MG63 (cell line): ENCODE results near the gene DDX60. TPM values are rescaled to one million over a fixed set of nuclear protein-coding genes. Genes with fewer than 3 reads are reported as not detected.
"Not testable (repeated sequence)": the region's sequence is repeated elsewhere in the genome, so short reads cannot be mapped to it uniquely, and the experiment has no call there.

Experiments used
- DNase-seq: peaks from one replicate; pipeline ENCODE4 v3.0.0-alpha.2; 2020
- H3K27me3 ChIP-seq: fragments of 250-450 bp; sonication (Bioruptor Pico); 2 replicates; pipeline ENCODE4 v1.5.1; 2020; ENCODE audit warnings: mild to moderate bottlenecking, moderate library complexity
- H3K36me3 ChIP-seq: fragments of 250-450 bp; sonication (Bioruptor Pico); 2 replicates; pipeline ENCODE4 v1.5.1; 2020; ENCODE audit warnings: mild to moderate bottlenecking, moderate library complexity
- H3K4me3 ChIP-seq: fragments of 250-450 bp; sonication (Bioruptor Pico); 2 replicates; pipeline ENCODE4 v1.5.1; 2020; ENCODE audit warnings: mild to moderate bottlenecking, moderate library complexity
- H3K9me3 ChIP-seq: fragments of 250-450 bp; sonication (Bioruptor Pico); 2 replicates; pipeline ENCODE4 v1.5.1; 2020; ENCODE audit warnings: mild to moderate bottlenecking, moderate library complexity
- total RNA-seq: library from RNA; depleted of rRNA; stranded (reverse); fragments of >200 nt; shearing (Covaris generic); gene quantifications from 2 replicates; pipeline ENCODE4 v1.2.3, GENCODE V29; 2014; ENCODE audit warnings: low replicate concordance

DDX60 gene
- total RNA-seq, 1 experiment from 2014 or later, result 7.7 TPM

- no peaks in the 10 kb centered on the region for H3K27me3 ChIP-seq
- H3K4me3 ChIP-seq, result peak overlapping the region; percentile 91
- H3K36me3 ChIP-seq, result 0 out of 2 replicates have a peak, but pooled peaks cover 2% of the 10 kb centered on the region
- no peaks in the 10 kb centered on the region for H3K9me3 ChIP-seq
- no peak for DNase-seq
These were observed 931 bp downstream of the DDX60 start for GRCh38 chr4:168317621-168318020.

GRCh38 chr4:168309781-168310180, 8.8 kb downstream of the DDX60 start:
- DNase-seq, result no peak
- H3K27me3 ChIP-seq, result no peaks in the 10 kb centered on the region
- H3K36me3 ChIP-seq, result peaks cover 8% of the 10 kb centered on the region
- no peak overlapping the region for H3K4me3 ChIP-seq
- no peaks in the 10 kb centered on the region for H3K9me3 ChIP-seq

DNA sequence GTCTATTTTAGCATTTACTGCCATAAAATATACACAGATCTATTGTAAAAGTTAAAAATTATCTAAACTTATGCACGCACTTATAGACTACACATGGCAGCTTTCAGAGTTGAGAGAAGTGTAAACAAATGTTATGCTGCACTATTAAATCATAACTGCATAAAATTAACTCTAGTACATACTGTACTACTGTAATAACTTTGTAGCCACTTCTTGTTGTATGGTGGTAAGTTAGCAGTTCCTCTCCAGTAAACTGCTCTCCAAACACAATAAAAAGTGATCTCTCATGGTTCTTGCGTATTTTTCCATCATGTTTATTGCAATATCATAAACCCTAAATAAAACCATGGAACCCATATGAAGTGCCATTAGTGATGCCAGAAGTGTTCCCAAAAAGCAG, 9.6 kb downstream of the DDX60 start:
- H3K4me3 ChIP-seq, result no peak overlapping the region
- no peaks in the 10 kb centered on the region for H3K9me3 ChIP-seq
- H3K36me3 ChIP-seq, result peaks cover 8% of the 10 kb centered on the region
- no peaks in the 10 kb centered on the region for H3K27me3 ChIP-seq
- DNase-seq, result no peak

DNA sequence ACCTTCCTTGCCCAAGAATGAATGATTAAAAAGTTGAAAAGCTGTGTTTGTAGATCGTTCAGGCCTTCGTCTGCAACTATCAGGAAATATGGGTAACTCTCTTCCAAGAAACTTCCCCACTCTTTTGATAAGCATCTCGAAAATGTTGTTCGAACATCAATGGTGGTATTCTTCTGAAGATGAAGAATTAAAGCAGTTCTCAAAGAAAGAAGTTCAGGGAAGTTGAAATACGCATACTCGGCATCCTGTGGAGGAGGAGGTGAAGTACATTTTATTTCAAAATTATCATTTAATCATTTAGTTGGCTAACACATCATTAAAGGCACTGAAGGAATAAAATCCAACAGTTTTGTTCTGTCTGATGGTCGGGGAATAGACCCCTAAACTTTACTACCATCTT, 12.1 kb downstream of the DDX60 start:
- H3K27me3 ChIP-seq, result no peaks in the 10 kb centered on the region
- no peaks in the 10 kb centered on the region for H3K9me3 ChIP-seq
- peaks cover 8% of the 10 kb centered on the region for H3K36me3 ChIP-seq
- no peak for DNase-seq
- no peak overlapping the region for H3K4me3 ChIP-seq

GRCh38 chr4:168304744-168305459, 13.7 kb downstream of the DDX60 start:
- Histone ChIP-seq H3K36me3 (peaks cover 11% of the 10 kb centered on the region), H3K27me3 (no peaks in the 10 kb centered on the region), H3K4me3 (no peak overlapping the region), H3K9me3 (no peaks in the 10 kb centered on the region)
- peak; percentile 57 for DNase-seq

GRCh38 chr4:168303430-168303829, 15.1 kb downstream of the DDX60 start:
- peaks cover 11% of the 10 kb centered on the region for H3K36me3 ChIP-seq
- H3K9me3 ChIP-seq, H3K4me3 ChIP-seq, DNase-seq, H3K27me3 ChIP-seq: not testable (repeated sequence)

- no peak overlapping the region for H3K4me3 ChIP-seq
- no peaks in the 10 kb centered on the region for H3K9me3 ChIP-seq
- DNase-seq, result no peak
- H3K27me3 ChIP-seq, result no peaks in the 10 kb centered on the region
- no peaks in the 10 kb centered on the region; the same call in none of the 2 replicates for H3K36me3 ChIP-seq
These were observed 25.1 kb downstream of the DDX60 start for GRCh38 chr4:168293386-168293975.

DNA sequence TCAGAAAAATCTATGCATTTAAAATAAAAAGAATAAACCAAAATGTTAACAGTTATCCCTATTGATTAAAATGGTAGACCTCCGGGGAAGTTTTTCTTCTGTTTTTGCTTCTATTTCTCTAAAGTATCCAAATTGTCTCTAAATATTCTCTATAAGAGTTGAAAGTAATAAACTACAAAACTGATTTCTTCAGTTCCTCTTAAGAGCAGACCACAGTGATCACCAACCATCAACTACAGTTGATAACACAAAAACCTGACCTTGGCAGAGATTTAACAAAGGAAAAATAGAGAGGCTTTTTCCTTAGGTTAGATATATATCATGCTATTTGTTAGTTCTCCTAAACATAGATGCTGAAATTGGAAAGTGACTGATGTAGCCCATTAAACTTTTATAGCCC, 27.3 kb downstream of the DDX60 start:
- DNase-seq, result no peak
- Histone ChIP-seq H3K9me3 (no peaks in the 10 kb centered on the region), H3K4me3 (no peak overlapping the region), H3K27me3 (no peaks in the 10 kb centered on the region), H3K36me3 (no peaks in the 10 kb centered on the region; the same call in 1 of the 2 replicates)

DNA sequence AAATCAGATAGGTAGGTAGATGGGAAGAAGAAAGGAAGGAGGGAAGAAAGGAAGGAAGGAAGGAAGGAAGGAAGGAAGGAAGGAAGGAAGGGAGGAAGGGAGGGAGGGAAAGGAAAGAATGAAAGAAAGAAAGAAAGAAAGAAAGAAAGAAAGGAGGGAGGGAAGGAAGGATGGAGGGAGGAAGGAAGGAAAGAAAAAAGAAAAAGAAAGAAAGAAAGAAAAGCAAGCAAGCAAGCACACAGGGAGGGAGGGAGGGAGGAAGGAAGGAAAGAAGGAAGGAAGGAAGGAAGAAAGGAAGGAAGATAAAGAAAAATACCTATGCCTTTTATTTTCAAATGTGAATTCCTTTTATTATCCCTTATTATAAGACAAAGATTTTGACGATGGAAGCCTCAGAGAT, 32.7 kb downstream of the DDX60 start:
- not testable (repeated sequence) for DNase-seq, H3K27me3 ChIP-seq, H3K36me3 ChIP-seq, H3K4me3 ChIP-seq, H3K9me3 ChIP-seq

- H3K9me3 ChIP-seq, result no peaks in the 10 kb centered on the region
- no peak for DNase-seq
These were observed 39.0 kb downstream of the DDX60 start for GRCh38 chr4:168279556-168279955.

GRCh38 chr4:168275836-168276235, 42.7 kb downstream of the DDX60 start:
- Histone ChIP-seq H3K27me3 (no peaks in the 10 kb centered on the region), H3K9me3 (no peaks in the 10 kb centered on the region), H3K36me3 (peaks cover 4% of the 10 kb centered on the region; the same call in 1 of the 2 replicates), H3K4me3 (no peak overlapping the region)
- no peak for DNase-seq

More at GRCh38 chr4:168279556-168279955, 39.0 kb downstream of the DDX60 start:
- Histone ChIP-seq H3K4me3 (no peak overlapping the region), H3K27me3 (no peaks in the 10 kb centered on the region), H3K36me3 (no peaks in the 10 kb centered on the region; the same call in 1 of the 2 replicates)

DNA sequence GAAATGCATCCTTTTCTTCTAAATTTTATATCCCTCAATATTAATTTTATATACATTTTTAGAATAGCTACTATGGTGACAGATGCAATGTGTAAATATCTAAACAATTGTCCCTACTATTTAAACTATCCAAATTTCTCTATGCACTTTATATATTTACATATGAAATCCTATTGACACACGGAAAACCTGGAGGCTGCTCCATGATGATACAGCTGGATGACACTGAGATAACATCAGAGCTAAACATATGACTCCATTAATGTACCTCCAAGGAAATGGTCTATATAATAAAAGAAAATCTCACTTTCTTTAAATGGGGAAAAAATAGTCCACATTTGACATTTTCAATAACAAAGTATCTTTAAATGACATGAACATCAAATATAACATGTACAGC, 43.7 kb downstream of the DDX60 start:
- Histone ChIP-seq H3K4me3 (no peak overlapping the region), H3K27me3 (no peaks in the 10 kb centered on the region), H3K36me3 (peaks cover 4% of the 10 kb centered on the region; the same call in 1 of the 2 replicates), H3K9me3 (no peaks in the 10 kb centered on the region)
- DNase-seq, result no peak

- no peaks in the 10 kb centered on the region for H3K27me3 ChIP-seq
- no peak overlapping the region for H3K4me3 ChIP-seq
- DNase-seq, result no peak
- peaks cover 4% of the 10 kb centered on the region; the same call in 1 of the 2 replicates for H3K36me3 ChIP-seq
- no peaks in the 10 kb centered on the region for H3K9me3 ChIP-seq
These were observed 44.7 kb downstream of the DDX60 start for GRCh38 chr4:168273838-168274237.

DNA sequence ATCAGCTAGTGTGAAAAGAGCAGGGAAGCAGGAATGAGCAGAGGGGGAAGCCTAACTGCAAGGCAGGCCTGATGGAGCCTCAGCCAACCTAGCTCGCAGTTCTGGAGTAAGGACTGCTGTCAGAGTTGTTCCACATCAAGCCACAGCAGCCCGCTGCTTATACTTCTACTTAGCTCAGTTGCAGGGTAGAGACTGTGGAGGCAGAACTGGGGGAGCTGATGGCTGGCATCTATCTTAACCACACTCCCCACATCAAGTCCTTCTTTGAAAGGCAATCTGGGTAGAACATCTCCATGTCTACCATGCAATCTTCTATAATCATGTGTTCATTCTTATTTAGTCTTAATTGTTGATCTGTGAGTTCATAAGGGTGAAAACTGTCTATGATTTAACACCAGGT, 46.1 kb downstream of the DDX60 start:
- peaks cover 4% of the 10 kb centered on the region; the same call in 1 of the 2 replicates for H3K36me3 ChIP-seq
- no peak for DNase-seq
- H3K4me3 ChIP-seq, result no peak overlapping the region
- no peaks in the 10 kb centered on the region for H3K27me3 ChIP-seq
- H3K9me3 ChIP-seq, result no peaks in the 10 kb centered on the region

GRCh38 chr4:168269896-168270295, 48.7 kb downstream of the DDX60 start:
- Histone ChIP-seq H3K27me3 (no peaks in the 10 kb centered on the region), H3K9me3 (no peaks in the 10 kb centered on the region), H3K4me3 (no peak overlapping the region), H3K36me3 (peaks cover 6% of the 10 kb centered on the region; the same call in 1 of the 2 replicates)
- no peak for DNase-seq

DNA sequence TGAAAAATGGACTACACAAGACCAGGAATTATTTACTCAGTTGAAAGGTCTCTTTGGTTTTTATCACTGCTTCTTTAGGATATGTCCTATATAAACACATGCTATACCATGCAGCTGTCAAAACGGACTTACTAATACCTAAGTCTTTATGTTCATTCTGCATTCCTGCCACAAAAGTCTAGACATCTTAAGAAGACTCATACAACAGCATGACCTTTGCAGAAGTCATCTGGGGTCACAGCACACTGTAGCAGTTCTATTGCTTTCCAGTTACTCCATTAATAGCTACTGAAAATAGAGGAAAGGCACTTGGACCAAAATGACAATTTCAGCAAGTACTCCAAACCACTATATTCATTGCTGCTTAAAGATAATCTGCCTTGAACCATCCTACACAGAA, 53.2 kb downstream of the DDX60 start:
- no peak for DNase-seq

DNA sequence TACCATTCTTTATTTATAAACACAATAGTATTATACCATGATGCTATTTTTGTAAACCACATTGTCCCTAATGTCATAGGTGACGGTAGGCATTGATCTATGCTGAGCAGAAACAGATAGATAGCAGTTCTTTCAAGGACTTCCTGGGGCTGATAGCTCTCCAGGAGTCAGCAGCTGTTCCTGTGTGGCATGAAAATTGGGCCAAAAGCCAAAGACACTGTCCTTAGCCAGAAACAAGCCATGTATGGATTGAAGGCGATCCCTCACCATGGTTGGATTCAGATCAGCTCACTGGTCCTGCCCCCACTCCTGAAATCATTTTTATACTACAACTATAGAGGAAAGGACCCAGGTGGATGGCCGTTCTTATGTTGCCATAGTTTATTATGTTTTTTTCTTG, 53.6 kb downstream of the DDX60 start:
- no peaks in the 10 kb centered on the region for H3K27me3 ChIP-seq
- no peak for DNase-seq
- peaks cover 5% of the 10 kb centered on the region; the same call in 1 of the 2 replicates for H3K36me3 ChIP-seq
- H3K9me3 ChIP-seq, result no peaks in the 10 kb centered on the region
- no peak overlapping the region for H3K4me3 ChIP-seq

More for the DNA sequence above, 53.2 kb downstream of the DDX60 start:
- H3K4me3 ChIP-seq, result no peak overlapping the region
- peaks cover 5% of the 10 kb centered on the region; the same call in 1 of the 2 replicates for H3K36me3 ChIP-seq
- no peaks in the 10 kb centered on the region for H3K27me3 ChIP-seq
- no peaks in the 10 kb centered on the region for H3K9me3 ChIP-seq

DNA sequence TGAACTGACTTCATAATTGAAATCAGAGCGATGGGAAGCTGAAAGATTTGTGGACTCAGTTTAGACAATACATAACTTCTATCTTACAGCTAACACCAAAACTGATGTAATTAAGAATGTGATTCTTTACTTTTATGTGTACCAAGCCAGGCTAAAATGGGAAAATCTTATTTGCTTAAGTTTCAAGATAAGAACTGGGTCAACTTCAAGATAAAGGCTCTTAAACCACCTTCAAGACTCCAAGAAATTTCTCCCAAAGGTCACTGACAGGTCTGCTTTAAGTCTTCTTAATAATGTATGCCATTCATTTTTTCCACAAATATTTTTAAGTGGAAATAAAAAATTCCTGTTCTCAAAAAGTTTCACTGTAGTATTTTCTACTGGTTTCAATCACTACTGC, 55.5 kb downstream of the DDX60 start:
- H3K27me3 ChIP-seq, result no peaks in the 10 kb centered on the region
- H3K4me3 ChIP-seq, result no peak overlapping the region
- no peaks in the 10 kb centered on the region for H3K9me3 ChIP-seq
- H3K36me3 ChIP-seq, result peaks cover 5% of the 10 kb centered on the region; the same call in 1 of the 2 replicates
- no peak for DNase-seq
